NCI-H748 treated with DMSO at 0.1 percent for 48 hours (cell line): ENCODE data around the gene ALDH2.
"Not testable (repeated sequence)": the region's sequence is repeated elsewhere in the genome, so short reads cannot be mapped to it uniquely, and the experiment has no call there.

Source experiments
- DNase-seq: peaks from one replicate; lab custom pipeline; 2025; lab: John Stamatoyannopoulos, UW

ALDH2 gene

GRCh38 chr12:111827907-111828306 lies 61.2 kb downstream of the ALDH2 start:
- no peak for DNase-seq

DNA sequence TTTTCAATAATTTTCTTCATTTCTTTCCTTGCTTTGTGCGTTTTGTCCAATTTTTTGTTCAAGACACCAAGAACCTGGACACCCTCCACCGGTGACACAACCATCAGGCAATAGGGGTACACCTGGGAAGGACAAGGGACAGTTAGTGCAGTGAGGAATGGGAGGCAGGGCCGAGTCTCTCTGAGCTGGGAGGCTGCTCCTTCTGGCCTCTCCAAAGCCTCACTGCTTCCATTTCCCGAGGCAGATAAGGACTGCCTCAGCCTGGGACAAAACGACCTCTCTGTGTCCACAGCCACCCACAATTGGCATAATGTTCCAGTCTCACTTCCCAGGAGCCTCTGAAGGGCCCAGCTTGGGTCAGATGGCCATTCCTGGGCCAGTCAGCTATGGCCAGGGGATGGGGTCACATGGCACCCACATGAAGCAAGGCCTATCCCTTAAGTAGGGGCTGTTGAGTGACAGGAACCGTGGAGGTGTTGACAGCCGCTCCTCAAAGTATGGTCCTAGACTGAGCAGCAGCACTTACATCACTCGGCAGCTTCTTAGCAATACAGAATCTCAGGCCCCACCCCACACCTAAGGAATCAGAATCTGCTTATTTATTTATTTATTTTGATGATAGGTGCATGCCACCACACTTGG lies 61.7 kb downstream of the ALDH2 start:
- DNase-seq: no peak

DNA sequence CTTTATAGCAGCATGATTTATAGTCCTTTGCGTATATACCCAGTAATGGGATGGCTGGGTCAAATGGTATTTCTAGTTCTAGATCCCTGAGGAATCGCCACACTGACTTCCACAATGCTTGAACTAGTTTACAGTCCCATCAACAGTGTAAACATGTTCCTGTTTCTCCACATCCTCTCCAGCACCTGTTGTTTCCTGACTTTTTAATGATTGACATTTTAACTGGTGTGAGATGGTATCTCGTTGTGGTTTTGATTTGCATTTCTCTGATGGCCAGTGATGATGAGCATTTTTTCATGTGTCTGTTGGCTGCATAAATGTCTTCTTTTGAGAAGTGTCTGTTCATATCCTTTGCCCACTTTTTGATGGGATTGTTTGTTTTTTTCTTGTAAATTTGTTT lies 62.9 kb downstream of the ALDH2 start:
- DNase-seq: not testable (repeated sequence)

DNA sequence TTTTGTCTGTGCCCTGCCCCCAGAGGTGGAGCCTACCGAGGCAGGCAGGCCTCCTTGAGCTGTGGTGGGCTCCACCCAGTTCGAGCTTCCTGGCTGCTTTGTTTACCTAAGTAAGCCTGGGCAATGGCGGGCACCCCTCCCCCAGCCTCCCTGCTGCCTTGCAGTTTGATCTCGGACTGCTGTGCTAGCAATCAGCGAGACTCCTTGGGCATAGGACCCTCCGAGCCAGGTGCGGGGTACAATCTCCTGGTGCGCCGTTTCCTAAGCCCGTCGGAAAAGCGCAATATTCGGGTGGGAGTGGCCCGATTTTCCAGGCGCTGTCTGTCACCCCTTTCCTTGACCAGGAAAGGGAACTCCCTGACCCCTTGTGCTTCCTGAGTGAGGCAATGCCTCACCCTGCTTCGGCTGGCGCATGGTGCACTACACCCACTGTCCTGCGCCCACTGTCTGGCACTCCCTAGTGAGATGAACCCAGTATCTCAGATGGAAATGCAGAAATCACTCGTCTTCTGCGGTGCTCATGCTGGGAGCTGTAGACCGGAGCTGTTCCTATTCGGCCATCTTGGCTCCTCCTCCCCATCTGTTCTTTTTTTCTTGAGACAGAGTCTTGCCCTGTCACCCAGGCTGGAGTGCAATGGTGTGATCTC lies 68.1 kb downstream of the ALDH2 start:
- DNase-seq: not testable (repeated sequence)

DNA sequence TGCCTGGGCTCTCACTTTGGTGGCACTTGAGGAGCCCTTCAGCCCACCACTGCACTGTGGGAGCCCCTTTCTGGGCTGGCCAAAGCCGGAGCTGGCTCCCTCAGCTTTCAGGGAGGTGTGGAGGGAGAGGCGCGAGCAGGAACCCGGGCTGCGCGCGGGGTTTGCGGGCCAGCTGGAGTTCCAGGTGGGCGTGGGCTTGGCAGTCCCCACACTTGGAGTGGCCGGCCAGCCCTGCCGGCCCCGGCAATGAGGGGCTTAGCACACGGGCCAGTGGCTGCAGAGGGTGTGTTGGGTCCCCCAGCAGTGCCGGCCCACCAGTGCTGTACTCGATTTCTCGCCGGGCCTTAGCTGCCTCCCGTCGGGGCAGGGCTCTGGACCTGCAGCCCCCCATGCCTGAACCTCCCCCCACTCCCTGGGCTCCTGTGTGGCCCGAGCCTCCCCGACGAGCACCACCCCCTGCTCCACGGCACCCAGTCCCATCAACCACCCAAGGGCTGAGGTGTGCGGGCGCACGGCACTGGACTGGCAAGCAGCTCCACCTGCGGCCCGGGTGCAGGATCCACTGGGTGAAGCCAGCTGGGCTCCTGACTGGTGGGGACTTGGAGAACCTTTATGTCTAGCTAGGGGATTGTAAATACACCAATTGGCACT lies 68.9 kb downstream of the ALDH2 start:
- DNase-seq: not testable (repeated sequence)

- DNase-seq: no peak
Observed at GRCh38 chr12:111838353-111838752, 71.6 kb downstream of the ALDH2 start.

- DNase-seq: no peak
Observed at GRCh38 chr12:111840807-111841206, 74.1 kb downstream of the ALDH2 start.

DNA sequence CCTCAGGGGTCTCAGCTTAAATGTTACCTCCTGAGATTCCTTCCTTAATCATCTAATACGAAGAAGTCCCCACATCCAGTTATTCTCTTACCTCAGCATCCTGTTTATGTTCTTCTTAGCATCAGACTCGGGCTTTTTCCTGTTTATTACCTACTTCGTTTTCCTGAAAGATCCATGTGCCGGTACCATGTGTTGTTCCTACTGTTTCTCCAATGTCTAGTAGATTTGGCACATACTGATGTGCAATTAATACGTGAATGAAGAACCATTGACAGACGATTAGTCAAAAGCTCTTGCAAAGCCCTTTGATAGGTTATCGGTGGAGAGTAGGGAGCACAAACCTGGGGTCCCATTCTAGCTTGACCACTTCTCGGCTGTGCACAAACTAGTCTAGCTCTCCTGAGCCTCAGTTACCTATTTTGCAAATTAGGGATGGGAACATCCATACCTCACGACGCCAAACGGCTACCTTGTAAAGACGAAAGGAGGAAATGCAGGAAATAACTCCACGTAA lies 74.6 kb downstream of the ALDH2 start:
- DNase-seq: peak; percentile 46

DNA sequence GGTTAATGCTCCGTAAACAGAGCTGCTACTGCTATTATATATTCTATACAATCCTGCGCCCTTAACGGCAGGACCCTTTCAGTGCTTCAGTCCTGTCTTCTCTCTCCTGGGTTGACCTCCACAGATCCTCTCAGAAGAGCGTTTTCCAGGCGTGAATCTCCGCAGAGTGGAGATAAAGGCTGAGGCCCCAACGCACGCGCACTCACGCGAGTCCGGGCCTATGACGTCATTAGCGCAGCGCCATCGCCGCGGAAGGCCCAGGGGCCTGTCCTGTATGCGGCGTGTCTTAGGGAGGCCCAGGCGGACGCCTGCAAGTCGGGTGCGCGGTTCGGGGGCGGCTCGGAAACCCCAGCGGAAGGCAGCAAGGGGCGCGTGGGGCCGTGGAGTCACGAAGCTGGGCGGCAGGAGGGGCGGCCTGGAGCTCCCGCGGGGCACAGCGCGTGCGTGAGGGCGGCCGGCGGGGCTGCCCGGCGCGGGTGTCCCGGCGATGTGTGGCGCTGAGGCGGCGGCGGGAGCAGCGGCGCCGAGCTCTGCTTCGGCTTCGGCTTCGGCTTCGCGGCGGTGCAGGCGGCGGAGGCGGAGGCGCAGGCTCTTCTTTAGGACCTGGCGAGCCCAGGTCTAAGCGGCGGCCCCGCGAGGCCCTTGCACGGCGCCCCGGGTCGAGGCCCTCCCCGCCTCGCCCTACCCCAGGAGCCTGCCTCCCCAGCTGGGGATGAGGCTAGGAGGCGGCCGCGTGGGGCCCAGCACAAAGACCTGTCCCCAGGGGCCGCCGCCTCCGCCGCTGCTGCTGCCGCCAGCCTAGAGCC lies 75.2 kb downstream of the ALDH2 start, which contains the start of gene MAPKAPK5:
Gene MAPKAPK5, plus strand, starts transcription at position 479 of the 806 bp plus-strand sequence. CDS start 506 bp downstream, outside the sequence.
- peak; percentile 84 for DNase-seq

- peak; percentile 15 for DNase-seq
Observed at GRCh38 chr12:111842556-111843396, 76.0 kb downstream of the ALDH2 start.

- DNase-seq: no peak
Observed at GRCh38 chr12:111846016-111846415, 79.3 kb downstream of the ALDH2 start.

- no peak for DNase-seq
Observed at GRCh38 chr12:111850526-111850925, 83.8 kb downstream of the ALDH2 start.

DNA sequence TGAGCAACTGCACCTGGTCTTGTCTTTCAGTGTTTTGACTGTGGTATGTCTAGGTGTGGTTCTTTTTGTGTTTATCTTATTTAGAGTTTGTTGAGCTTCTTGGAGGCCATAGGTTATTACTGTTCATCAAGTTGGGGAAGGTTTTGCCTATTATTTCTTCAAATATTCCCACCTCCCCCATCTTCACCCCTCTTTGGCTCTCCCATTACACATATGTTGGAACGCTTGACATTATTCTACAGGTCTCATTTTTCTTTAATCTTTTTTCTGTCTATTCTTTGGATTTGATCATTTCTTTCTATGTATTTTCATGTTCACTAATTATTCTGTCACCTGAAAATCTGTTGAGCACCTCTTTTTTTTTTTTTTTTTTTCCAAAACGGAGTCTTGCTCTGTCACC lies 91.5 kb downstream of the ALDH2 start:
- no peak for DNase-seq

GRCh38 chr12:111858778-111859177 lies 92.0 kb downstream of the ALDH2 start:
- DNase-seq: no peak

- DNase-seq: no peak
Observed at GRCh38 chr12:111864913-111865312, 98.2 kb downstream of the ALDH2 start.
